HEK293 (cell line): ENCODE results near the gene ELFN1.
A peak's percentile ranks its signal among the peaks of the same experiment; 100 is the strongest.

Source experiments
- CTCF ChIA-PET: fragments of 350-600 bp; formaldehyde crosslinking; extraction: SDS; loops from one replicate; lab custom pipeline; 2021; ENCODE audit warnings: antibody characterized with exemption; lab: Yijun Ruan, JAX
- POLR2A ChIA-PET: fragments of 300-600 bp; formaldehyde crosslinking; extraction: SDS; loops from one replicate; lab custom pipeline; 2020; ENCODE audit warnings: antibody characterized with exemption, inconsistent platforms; lab: Yijun Ruan, JAX
- H3K27ac ChIP-seq: fragments of 200-500 bp; sonication (Bioruptor generic); 2 replicates; pipeline ENCODE4 v1.5.1; 2014; ENCODE audit warnings: low read depth, low read length, control low read depth, inconsistent platforms; ENCODE audit errors: extremely low read depth
- H3K36me3 ChIP-seq, 2 experiments: fragments of 200-500 bp in 1 of 2; sonication (Bioruptor generic) in 1 of 2; 1 replicate in 1 of 2; 2 replicates in 1 of 2; pipeline ENCODE4 v1.5.1; 2014 to 2017; ENCODE audit warnings: inconsistent platforms in 2 of 2, low read length in 2 of 2; ENCODE audit not compliant: control insufficient read depth in 2 of 2, insufficient read depth in 1 of 2
- H3K4me1 ChIP-seq: fragments of 200-500 bp; sonication (Bioruptor generic); 2 replicates; pipeline ENCODE4 v1.5.1; 2014; ENCODE audit warnings: mild to moderate bottlenecking, low read length, inconsistent platforms; ENCODE audit not compliant: control insufficient read depth, insufficient read depth
- H3K4me3 ChIP-seq: 2 replicates; pipeline ENCODE4 v1.5.1; 2011; ENCODE audit warnings: low read depth, mild to moderate bottlenecking, control low read depth, low read length, moderate library complexity
- H3K9me3 ChIP-seq: fragments of 200-500 bp; sonication (Bioruptor generic); 2 replicates; pipeline ENCODE4 v1.5.1; 2014; ENCODE audit warnings: low read depth, low read length, inconsistent platforms; ENCODE audit not compliant: control insufficient read depth, insufficient read depth
- GLIS1 ChIP-seq: fragments of 450-650 bp; formaldehyde crosslinking; IDR thresholded peaks from 2 replicates; pipeline ENCODE4 v1.5.1; 2016; ENCODE audit warnings: missing biosample characterization, missing genetic modification characterization
- GLIS2 ChIP-seq: fragments of 450-650 bp; formaldehyde crosslinking; IDR thresholded peaks from 2 replicates; pipeline ENCODE4 v1.5.1; 2016; ENCODE audit warnings: missing biosample characterization, missing genetic modification characterization
- PATZ1 ChIP-seq: fragments of 450-650 bp; formaldehyde crosslinking; IDR thresholded peaks from 2 replicates; pipeline ENCODE4 v1.5.1; 2016; ENCODE audit warnings: missing biosample characterization, missing genetic modification characterization
- SP2 ChIP-seq: fragments of 450-650 bp; formaldehyde crosslinking; IDR thresholded peaks from 2 replicates; pipeline ENCODE4 v1.5.1; 2016; ENCODE audit warnings: missing biosample characterization, missing genetic modification characterization
- ZFHX2 ChIP-seq: fragments of 450-650 bp; formaldehyde crosslinking; conservative IDR thresholded peaks from 2 replicates; pipeline ENCODE4 v1.5.1; 2016; ENCODE audit warnings: missing biosample characterization, missing genetic modification characterization
- ZNF302 ChIP-seq: fragments of 450-650 bp; formaldehyde crosslinking; IDR thresholded peaks from 2 replicates; pipeline ENCODE4 v1.5.1; 2016; ENCODE audit warnings: missing biosample characterization, missing genetic modification characterization, low read depth
- ZNF621 ChIP-seq: fragments of 450-650 bp; formaldehyde crosslinking; IDR thresholded peaks from 2 replicates; pipeline ENCODE4 v1.5.1; 2017; ENCODE audit warnings: missing biosample characterization, missing genetic modification characterization
- ZNF777 ChIP-seq: fragments of 450-650 bp; formaldehyde crosslinking; IDR thresholded peaks from 2 replicates; pipeline ENCODE4 v1.5.1; 2017; ENCODE audit warnings: missing biosample characterization, missing genetic modification characterization, borderline replicate concordance
- TF ChIP-seq, protein P1 (sequence below): fragments of 450-650 bp; formaldehyde crosslinking; IDR thresholded peaks from 2 replicates; pipeline ENCODE4 v1.5.1; 2017; ENCODE audit warnings: missing biosample characterization, missing genetic modification characterization
- TF ChIP-seq, protein P2 (sequence below): fragments of 450-650 bp; formaldehyde crosslinking; IDR thresholded peaks from 2 replicates; pipeline ENCODE4 v1.5.1; 2016; ENCODE audit warnings: missing biosample characterization, missing genetic modification characterization

The ELFN1 gene

DNA sequence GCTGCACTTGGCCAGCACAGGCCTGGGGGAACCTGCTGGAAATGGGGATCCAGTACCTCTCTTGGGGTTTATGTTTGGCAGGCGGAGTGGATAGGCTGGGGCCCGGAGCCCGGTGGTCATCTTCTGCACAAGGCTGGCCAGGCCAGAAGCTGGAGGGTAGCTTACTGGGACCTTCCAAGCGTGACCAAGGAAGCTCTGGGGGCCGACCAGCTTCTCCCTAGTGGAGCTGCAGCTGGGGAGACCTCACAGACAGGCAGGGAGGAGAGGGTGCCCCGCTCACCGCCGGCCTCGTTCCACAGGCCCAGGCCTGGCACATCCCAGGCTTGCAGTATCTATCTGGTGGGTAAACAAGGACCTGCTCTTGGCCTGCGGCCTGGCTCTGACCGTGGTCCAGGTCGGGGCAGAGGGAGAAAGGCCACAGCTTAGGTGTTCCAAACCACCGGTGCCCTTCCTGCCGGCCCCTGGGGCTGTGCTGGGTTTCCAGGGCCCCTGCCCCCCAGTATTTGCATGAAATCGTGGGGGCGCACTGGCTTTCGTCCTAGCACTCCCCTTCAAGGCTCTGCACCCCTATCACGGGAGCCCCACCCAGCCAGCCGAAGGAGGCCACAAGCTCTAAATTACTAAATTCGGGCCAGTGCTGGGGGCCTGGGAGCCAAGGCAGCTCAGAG lies 1.5 kb upstream of the ELFN1 start (continued):
- TF ChIP-seq, protein P1, sequence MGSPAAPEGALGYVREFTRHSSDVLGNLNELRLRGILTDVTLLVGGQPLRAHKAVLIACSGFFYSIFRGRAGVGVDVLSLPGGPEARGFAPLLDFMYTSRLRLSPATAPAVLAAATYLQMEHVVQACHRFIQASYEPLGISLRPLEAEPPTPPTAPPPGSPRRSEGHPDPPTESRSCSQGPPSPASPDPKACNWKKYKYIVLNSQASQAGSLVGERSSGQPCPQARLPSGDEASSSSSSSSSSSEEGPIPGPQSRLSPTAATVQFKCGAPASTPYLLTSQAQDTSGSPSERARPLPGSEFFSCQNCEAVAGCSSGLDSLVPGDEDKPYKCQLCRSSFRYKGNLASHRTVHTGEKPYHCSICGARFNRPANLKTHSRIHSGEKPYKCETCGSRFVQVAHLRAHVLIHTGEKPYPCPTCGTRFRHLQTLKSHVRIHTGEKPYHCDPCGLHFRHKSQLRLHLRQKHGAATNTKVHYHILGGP, result no peak
- TF ChIP-seq SP2 (tag by site-specific recombination), result no peak

- Histone ChIP-seq H3K36me3 (no peaks in the 10 kb centered on the region), H3K9me3 (no peaks in the 10 kb centered on the region), H3K4me3 (peak overlapping the region; percentile 17), H3K4me1 (0 out of 2 replicates have a peak, but pooled peaks cover 3% of the 10 kb centered on the region), H3K27ac (no peak overlapping the region)
- 0 out of 2 replicates have a peak, but pooled peaks have one; percentile 24 for TF ChIP-seq ZFHX2 (tag by site-specific recombination)
- 0 out of 2 replicates have a peak, but pooled peaks have one; percentile 8 for TF ChIP-seq SP2 (tag by site-specific recombination)
- no peak for TF ChIP-seq ZNF302 (tag by site-specific recombination)
- ChIA-PET CTCF (interaction anchor here (0.6 to 0.9 kb wide), 2 partner anchors 125 to 1252 kb away, joined by 3 read pairs; no protein-coding TSS in a partner anchor), POLR2A (interaction anchor here (0.6 kb wide), 2 partner anchors 301 to 649 kb away, joined by 4 to 6 read pairs; no protein-coding TSS in a partner anchor)
Measured at GRCh38 chr7:1669064-1669951, 769 bp upstream of the ELFN1 start.

DNA sequence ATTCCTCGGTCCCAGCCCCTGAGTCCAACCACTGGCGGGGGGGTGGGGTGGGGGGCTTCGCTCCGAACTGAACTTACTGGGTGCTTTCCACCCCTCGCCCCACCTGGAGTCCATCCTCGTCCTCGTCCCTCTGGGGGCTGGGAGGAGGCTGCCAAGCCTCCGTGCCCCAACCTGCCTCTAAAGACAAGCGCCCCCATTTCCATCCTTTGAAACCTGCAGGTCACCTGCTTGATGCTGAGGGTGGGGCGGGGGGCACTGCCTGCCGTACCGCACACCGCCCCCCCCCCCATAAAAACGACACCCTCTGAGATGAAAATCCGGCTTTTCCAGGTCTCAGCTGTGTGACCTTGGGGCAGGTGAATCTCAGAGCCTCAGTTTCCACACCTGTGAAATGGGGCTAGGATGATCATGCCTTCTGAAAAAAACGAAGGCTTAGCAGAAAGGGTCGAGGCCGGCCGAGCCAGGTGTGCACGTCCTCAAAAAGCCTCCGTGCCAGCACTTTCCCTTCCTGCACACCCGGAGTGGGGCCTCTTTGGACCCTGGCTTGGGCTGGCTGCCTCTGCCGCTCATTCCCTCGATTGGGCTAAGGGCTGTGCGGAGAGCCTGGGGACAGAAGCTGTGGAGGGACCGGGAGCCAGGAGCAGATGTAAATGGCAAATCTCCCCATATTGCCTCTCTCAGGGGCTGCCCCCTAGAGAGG lies 967 bp downstream of the ELFN1 start:
- ChIA-PET POLR2A (no interaction called here), CTCF (interaction anchor here (0.8 kb wide), 1 partner anchor 21 kb away, joined by 3 read pairs; no protein-coding TSS in a partner anchor)
- Histone ChIP-seq H3K36me3 (no peaks in the 10 kb centered on the region), H3K27ac (no peak overlapping the region), H3K4me3 (peak overlapping the region; percentile 36), H3K4me1 (0 out of 2 replicates have a peak, but pooled peaks cover 3% of the 10 kb centered on the region), H3K9me3 (no peaks in the 10 kb centered on the region)
- TF ChIP-seq ZNF777 (tag by site-specific recombination), result no peak
- 0 out of 2 replicates have a peak, but pooled peaks have one; percentile 35 for TF ChIP-seq PATZ1 (tag by site-specific recombination)
- TF ChIP-seq, protein P2, sequence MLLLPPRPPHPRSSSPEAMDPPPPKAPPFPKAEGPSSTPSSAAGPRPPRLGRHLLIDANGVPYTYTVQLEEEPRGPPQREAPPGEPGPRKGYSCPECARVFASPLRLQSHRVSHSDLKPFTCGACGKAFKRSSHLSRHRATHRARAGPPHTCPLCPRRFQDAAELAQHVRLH (tag by site-specific recombination), result no peak

- Histone ChIP-seq H3K4me3 (no peak overlapping the region), H3K4me1 (0 out of 2 replicates have a peak, but pooled peaks cover 3% of the 10 kb centered on the region), H3K27ac (no peak overlapping the region), H3K36me3 (no peaks in the 10 kb centered on the region)
- CTCF ChIA-PET, result interaction anchor here (0.8 kb wide), 1 partner anchor 21 kb away, joined by 3 read pairs; no protein-coding TSS in a partner anchor
- TF ChIP-seq PATZ1 (tag by site-specific recombination), result no peak
- peak; percentile 45; the same call in 1 of the 2 replicates for TF ChIP-seq GLIS1 (tag by site-specific recombination)
- no peak for TF ChIP-seq ZNF621 (tag by site-specific recombination)
- TF ChIP-seq GLIS2 (tag by site-specific recombination), result peak; percentile 55
- TF ChIP-seq, all 188 proteins: peak for 2
- no peaks in the 10 kb centered on the region for H3K9me3 ChIP-seq
- POLR2A ChIA-PET, result no interaction called here
Measured at GRCh38 chr7:1671594-1672451, 1.7 kb downstream of the ELFN1 start.
